ENCODE measurements around the gene KRTAP1-5.

Gene KRTAP1-5

DNA sequence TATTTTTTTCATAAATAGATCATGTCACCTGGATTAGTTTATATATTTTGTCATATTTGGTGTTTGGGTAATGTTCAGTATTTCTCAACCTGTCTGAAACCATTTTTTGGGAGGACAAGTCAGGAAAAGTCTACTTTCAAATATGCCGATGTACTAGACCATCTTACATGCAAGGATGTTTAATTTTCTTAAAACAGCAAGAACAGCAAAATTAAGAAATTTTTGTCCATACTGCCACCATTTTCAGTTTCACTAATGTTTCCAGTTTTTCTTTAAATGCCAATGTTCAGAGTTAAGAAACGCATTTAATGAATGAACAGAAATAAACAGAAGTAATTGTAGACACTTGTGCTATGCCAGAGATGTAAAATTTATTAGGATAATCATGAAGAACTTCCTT, 33.9 kb downstream of the KRTAP1-5 start:
- no peak overlapping the region for H3K4me3 ChIP-seq (ENCODE audit: low read depth, low read length)
- no peak for TF ChIP-seq POLR2A (IDR thresholded peaks at IDR 0.05; ENCODE audit: extremely low read depth, insufficient read length)
- TF ChIP-seq MYC (IDR thresholded peaks at IDR 0.05; ENCODE audit: low read depth, low read length), result no peak
- TF ChIP-seq, protein P1, sequence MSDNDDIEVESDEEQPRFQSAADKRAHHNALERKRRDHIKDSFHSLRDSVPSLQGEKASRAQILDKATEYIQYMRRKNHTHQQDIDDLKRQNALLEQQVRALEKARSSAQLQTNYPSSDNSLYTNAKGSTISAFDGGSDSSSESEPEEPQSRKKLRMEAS (IDR thresholded peaks at IDR 0.05; ENCODE audit: low read depth, low read length), result no peak
- TF ChIP-seq, protein P2, sequence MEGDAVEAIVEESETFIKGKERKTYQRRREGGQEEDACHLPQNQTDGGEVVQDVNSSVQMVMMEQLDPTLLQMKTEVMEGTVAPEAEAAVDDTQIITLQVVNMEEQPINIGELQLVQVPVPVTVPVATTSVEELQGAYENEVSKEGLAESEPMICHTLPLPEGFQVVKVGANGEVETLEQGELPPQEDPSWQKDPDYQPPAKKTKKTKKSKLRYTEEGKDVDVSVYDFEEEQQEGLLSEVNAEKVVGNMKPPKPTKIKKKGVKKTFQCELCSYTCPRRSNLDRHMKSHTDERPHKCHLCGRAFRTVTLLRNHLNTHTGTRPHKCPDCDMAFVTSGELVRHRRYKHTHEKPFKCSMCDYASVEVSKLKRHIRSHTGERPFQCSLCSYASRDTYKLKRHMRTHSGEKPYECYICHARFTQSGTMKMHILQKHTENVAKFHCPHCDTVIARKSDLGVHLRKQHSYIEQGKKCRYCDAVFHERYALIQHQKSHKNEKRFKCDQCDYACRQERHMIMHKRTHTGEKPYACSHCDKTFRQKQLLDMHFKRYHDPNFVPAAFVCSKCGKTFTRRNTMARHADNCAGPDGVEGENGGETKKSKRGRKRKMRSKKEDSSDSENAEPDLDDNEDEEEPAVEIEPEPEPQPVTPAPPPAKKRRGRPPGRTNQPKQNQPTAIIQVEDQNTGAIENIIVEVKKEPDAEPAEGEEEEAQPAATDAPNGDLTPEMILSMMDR (IDR thresholded peaks at IDR 0.05; ENCODE audit: low read depth, low read length), result no peak
- no peak for DNase-seq (ENCODE audit: low read depth)

DNA sequence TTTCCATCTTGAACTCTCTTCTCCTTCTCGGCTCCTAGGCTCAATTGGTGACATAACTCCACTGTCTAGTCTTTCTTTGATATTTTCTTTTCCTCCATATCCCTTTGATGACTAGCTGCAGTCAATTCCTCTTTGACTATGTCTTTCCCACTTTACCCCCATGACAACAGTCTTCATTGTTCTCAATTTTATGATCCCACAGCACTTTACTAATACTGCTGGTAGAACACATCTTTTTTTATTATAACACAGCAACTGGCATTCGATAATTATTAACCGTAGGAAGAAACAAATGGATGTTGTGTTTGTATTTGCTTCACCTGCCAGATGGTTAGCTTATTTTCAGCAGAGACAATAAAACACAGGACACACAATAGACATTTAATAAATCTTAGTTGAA, 34.3 kb downstream of the KRTAP1-5 start:
- DNase-seq (ENCODE audit: low read depth), result no peak
- TF ChIP-seq POLR2A (IDR thresholded peaks at IDR 0.05; ENCODE audit: extremely low read depth, insufficient read length) (no peak), MYC (IDR thresholded peaks at IDR 0.05; ENCODE audit: low read depth, low read length) (no peak)
- TF ChIP-seq, protein P2 (IDR thresholded peaks at IDR 0.05; ENCODE audit: low read depth, low read length), result no peak
- TF ChIP-seq, protein P1 (IDR thresholded peaks at IDR 0.05; ENCODE audit: low read depth, low read length), result no peak
- H3K4me3 ChIP-seq (ENCODE audit: low read depth, low read length), result no peak overlapping the region

DNA sequence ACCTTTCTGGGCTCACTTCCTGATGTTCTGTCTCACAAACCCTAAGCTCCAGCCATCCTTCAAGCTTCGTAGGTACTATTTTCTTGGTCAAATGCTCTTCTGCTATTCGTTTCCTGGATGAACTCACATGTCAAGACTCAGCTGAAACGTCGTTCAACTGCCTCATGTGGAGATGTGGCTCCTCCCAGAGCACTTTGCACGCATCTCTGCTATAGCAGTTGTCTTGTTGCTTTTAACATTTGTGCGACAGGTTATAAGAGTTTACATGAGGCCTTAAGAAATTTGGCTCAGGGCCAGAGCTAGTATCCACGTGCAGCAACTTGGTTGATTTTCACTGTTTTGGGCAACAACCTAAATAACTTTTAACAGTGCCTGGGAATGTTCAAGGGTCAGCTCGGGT, 40.1 kb downstream of the KRTAP1-5 start:
- no peak overlapping the region for H3K4me3 ChIP-seq (ENCODE audit: low read depth, low read length)
- no peak for DNase-seq (ENCODE audit: low read depth)
- no peak for TF ChIP-seq MYC (IDR thresholded peaks at IDR 0.05; ENCODE audit: low read depth, low read length)
- TF ChIP-seq POLR2A (IDR thresholded peaks at IDR 0.05; ENCODE audit: extremely low read depth, insufficient read length), result no peak
- TF ChIP-seq, protein P1 (IDR thresholded peaks at IDR 0.05; ENCODE audit: low read depth, low read length), result no peak
- TF ChIP-seq, protein P2 (IDR thresholded peaks at IDR 0.05; ENCODE audit: low read depth, low read length), result no peak

DNA sequence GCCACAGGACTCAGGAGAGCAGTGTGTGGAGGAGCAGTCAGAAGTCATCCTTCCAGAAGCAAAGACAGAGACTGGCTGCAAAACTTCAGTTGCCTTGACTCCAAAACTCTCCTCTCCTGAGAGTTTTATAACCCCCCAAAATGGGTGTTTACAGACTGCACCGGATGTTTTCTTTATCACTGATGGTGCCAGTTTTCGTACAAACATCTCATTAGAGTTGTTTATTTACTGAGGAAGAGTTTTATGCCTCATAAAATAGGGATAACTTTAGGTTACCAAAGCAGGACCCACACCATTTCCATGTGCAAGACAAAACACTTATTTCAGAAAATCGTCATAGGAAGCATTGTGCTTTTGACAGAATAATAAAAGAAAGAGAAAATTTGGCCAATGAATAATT, 42.8 kb downstream of the KRTAP1-5 start, which contains the start of gene KRT40:
KRT40 (minus strand) TSS at position 101 of the 400 bp plus-strand sequence; CDS start at position 48, 53 bp downstream.
- no peak within 1 kb of the TSS for H3K4me3 ChIP-seq (ENCODE audit: low read depth, low read length)
- TF ChIP-seq POLR2A (IDR thresholded peaks at IDR 0.05; ENCODE audit: extremely low read depth, insufficient read length) (no peak), MYC (IDR thresholded peaks at IDR 0.05; ENCODE audit: low read depth, low read length) (no peak)
- TF ChIP-seq, protein P2 (IDR thresholded peaks at IDR 0.05; ENCODE audit: low read depth, low read length), result no peak
- TF ChIP-seq, protein P1 (IDR thresholded peaks at IDR 0.05; ENCODE audit: low read depth, low read length), result no peak
- DNase-seq (ENCODE audit: low read depth), result no peak

DNA sequence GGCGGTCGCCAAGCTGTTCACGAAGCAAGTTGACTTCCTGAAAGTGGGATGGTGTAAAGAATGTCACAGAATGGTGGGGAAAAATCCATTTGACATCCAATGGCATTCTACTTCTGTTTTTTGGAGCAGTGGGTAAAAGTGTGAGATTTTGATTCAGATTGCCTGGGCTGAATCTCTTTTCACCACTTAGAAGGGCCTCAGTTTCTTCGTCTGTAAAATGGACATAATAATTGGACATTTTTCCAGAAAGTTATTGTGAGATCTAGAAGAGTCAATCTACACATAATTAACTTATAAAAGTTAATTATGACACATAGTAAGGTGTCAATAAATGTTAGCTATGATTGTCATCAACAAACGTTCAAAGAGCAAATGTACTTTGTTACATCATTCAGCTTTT, 45.9 kb downstream of the KRTAP1-5 start:
- TF ChIP-seq, protein P2 (IDR thresholded peaks at IDR 0.05; ENCODE audit: low read depth, low read length), result no peak
- no peak for TF ChIP-seq MYC (IDR thresholded peaks at IDR 0.05; ENCODE audit: low read depth, low read length)
- no peak for TF ChIP-seq POLR2A (IDR thresholded peaks at IDR 0.05; ENCODE audit: extremely low read depth, insufficient read length)
- TF ChIP-seq, protein P1 (IDR thresholded peaks at IDR 0.05; ENCODE audit: low read depth, low read length), result no peak
- no peak overlapping the region for H3K4me3 ChIP-seq (ENCODE audit: low read depth, low read length)
- DNase-seq (ENCODE audit: low read depth), result no peak
